ENCODE results near the gene MLPH. TPM values are rescaled to one million over a fixed set of nuclear protein-coding genes. Genes with fewer than 3 reads are reported as not detected.
"Not testable (repeated sequence)": the region's sequence is repeated elsewhere in the genome, so short reads cannot be mapped to it uniquely, and the experiment has no call there.

MLPH gene
- total RNA-seq, 1 experiment from 2014 or later = 6.1 TPM

- Histone ChIP-seq H3K36me3 (replicated peaks; ENCODE audit: control insufficient read depth, insufficient read depth, low read length) (peaks cover 10% of the 10 kb centered on the region), H3K27me3 (ENCODE audit: control insufficient read depth, insufficient read depth, low read length) (no peaks in the 10 kb centered on the region), H3K4me3 (ENCODE audit: insufficient read depth, low read depth, low read length) (no peak overlapping the region)
- peak; percentile 74 for DNase-seq
These were observed 96.6 kb downstream of the MLPH start for GRCh38 chr2:237583385-237584295.

- Histone ChIP-seq H3K4me3 (ENCODE audit: insufficient read depth, low read depth, low read length) (no peak overlapping the region), H3K27me3 (ENCODE audit: control insufficient read depth, insufficient read depth, low read length) (no peaks in the 10 kb centered on the region), H3K36me3 (replicated peaks; ENCODE audit: control insufficient read depth, insufficient read depth, low read length) (peaks cover 8% of the 10 kb centered on the region)
- peak; percentile 54 for DNase-seq
These were observed 98.7 kb downstream of the MLPH start for GRCh38 chr2:237585590-237586221.

GRCh38 chr2:237588044-237588696 is 101.1 kb downstream of the MLPH start:
- Histone ChIP-seq H3K36me3 (replicated peaks; ENCODE audit: control insufficient read depth, insufficient read depth, low read length) (peaks cover 6% of the 10 kb centered on the region), H3K4me3 (ENCODE audit: insufficient read depth, low read depth, low read length) (peak overlapping the region; percentile 20; the same call in 1 of the 2 replicates), H3K27me3 (ENCODE audit: control insufficient read depth, insufficient read depth, low read length) (no peaks in the 10 kb centered on the region)
- DNase-seq = peak; percentile 63

GRCh38 chr2:237590272-237591140 is 103.5 kb downstream of the MLPH start, which contains the start of gene RAB17:
Gene RAB17, minus strand, starts transcription at chr2:237590734. Its CDS starts 4,580 bp downstream, at chr2:237586154.
- no peak for DNase-seq
- H3K4me3 ChIP-seq (ENCODE audit: insufficient read depth, low read depth, low read length) = peak within 1 kb of the TSS; percentile 51
- H3K27me3 ChIP-seq (ENCODE audit: control insufficient read depth, insufficient read depth, low read length) = no peaks in the 10 kb centered on the region
- H3K36me3 ChIP-seq (replicated peaks; ENCODE audit: control insufficient read depth, insufficient read depth, low read length) = no peaks in the 10 kb centered on the region; the same call in none of the 2 replicates

GRCh38 chr2:237591141-237591881 is 104.3 kb downstream of the MLPH start:
- H3K27me3 ChIP-seq (ENCODE audit: control insufficient read depth, insufficient read depth, low read length) = no peaks in the 10 kb centered on the region; the same call in 1 of the 2 replicates
- no peaks in the 10 kb centered on the region; the same call in 1 of the 2 replicates for H3K36me3 ChIP-seq (replicated peaks; ENCODE audit: control insufficient read depth, insufficient read depth, low read length)
- DNase-seq = peak; percentile 92
- H3K4me3 ChIP-seq (ENCODE audit: insufficient read depth, low read depth, low read length) = peak overlapping the region; percentile 28

GRCh38 chr2:237592425-237592980 is 105.5 kb downstream of the MLPH start:
- Histone ChIP-seq H3K4me3 (ENCODE audit: insufficient read depth, low read depth, low read length) (no peak overlapping the region), H3K36me3 (replicated peaks; ENCODE audit: control insufficient read depth, insufficient read depth, low read length) (no peaks in the 10 kb centered on the region), H3K27me3 (ENCODE audit: control insufficient read depth, insufficient read depth, low read length) (no peaks in the 10 kb centered on the region; the same call in 1 of the 2 replicates)
- no peak for DNase-seq

GRCh38 chr2:237593036-237593435 is 106.0 kb downstream of the MLPH start:
- H3K36me3 ChIP-seq (replicated peaks; ENCODE audit: control insufficient read depth, insufficient read depth, low read length) = no peaks in the 10 kb centered on the region
- no peak for DNase-seq
- no peak overlapping the region for H3K4me3 ChIP-seq (ENCODE audit: insufficient read depth, low read depth, low read length)
- no peaks in the 10 kb centered on the region; the same call in 1 of the 2 replicates for H3K27me3 ChIP-seq (ENCODE audit: control insufficient read depth, insufficient read depth, low read length)

GRCh38 chr2:237593596-237594320 is 106.7 kb downstream of the MLPH start:
- Histone ChIP-seq H3K36me3 (replicated peaks; ENCODE audit: control insufficient read depth, insufficient read depth, low read length) (no peaks in the 10 kb centered on the region), H3K27me3 (ENCODE audit: control insufficient read depth, insufficient read depth, low read length) (no peaks in the 10 kb centered on the region; the same call in 1 of the 2 replicates), H3K4me3 (ENCODE audit: insufficient read depth, low read depth, low read length) (no peak overlapping the region)
- no peak for DNase-seq

- no peak for DNase-seq
- Histone ChIP-seq H3K36me3 (replicated peaks; ENCODE audit: control insufficient read depth, insufficient read depth, low read length) (no peaks in the 10 kb centered on the region), H3K4me3 (ENCODE audit: insufficient read depth, low read depth, low read length) (no peak overlapping the region), H3K27me3 (ENCODE audit: control insufficient read depth, insufficient read depth, low read length) (no peaks in the 10 kb centered on the region; the same call in 1 of the 2 replicates)
These were observed 107.4 kb downstream of the MLPH start for GRCh38 chr2:237594514-237594871.

- not testable (repeated sequence) for H3K36me3 ChIP-seq (replicated peaks; ENCODE audit: control insufficient read depth, insufficient read depth, low read length); H3K4me3 ChIP-seq (ENCODE audit: insufficient read depth, low read depth, low read length); DNase-seq; H3K27me3 ChIP-seq (ENCODE audit: control insufficient read depth, insufficient read depth, low read length)
These were observed 108.9 kb downstream of the MLPH start for GRCh38 chr2:237595829-237596519.

GRCh38 chr2:237596520-237597195 is 109.6 kb downstream of the MLPH start:
- Histone ChIP-seq H3K4me3 (ENCODE audit: insufficient read depth, low read depth, low read length) (no peak overlapping the region), H3K27me3 (ENCODE audit: control insufficient read depth, insufficient read depth, low read length) (no peaks in the 10 kb centered on the region; the same call in 1 of the 2 replicates), H3K36me3 (replicated peaks; ENCODE audit: control insufficient read depth, insufficient read depth, low read length) (no peaks in the 10 kb centered on the region)
- DNase-seq = peak; percentile 43

Data from H7 (cell line).